CD8-positive, alpha-beta memory T cell (primary cell): ENCODE measurements around the gene DHFR. TPM values are rescaled to one million over a fixed set of nuclear protein-coding genes. Genes with fewer than 3 reads are reported as not detected.
"Not testable (repeated sequence)": the region's sequence is repeated elsewhere in the genome, so short reads cannot be mapped to it uniquely, and the experiment has no call there.

ENCODE experiments used
- CTCF ChIA-PET: fragments of 350-600 bp; sonication (Branson Sonifier 250); formaldehyde crosslinking; loops from one replicate; lab custom pipeline; 2021; ENCODE audit warnings: antibody characterized with exemption; lab: Charles Lee
- POLR2A ChIA-PET: fragments of 350-600 bp; sonication (Branson Sonifier 250); formaldehyde crosslinking; loops from one replicate; lab custom pipeline; 2021; ENCODE audit warnings: antibody characterized with exemption; lab: Charles Lee
- DNase-seq, 5 donors: peaks; one replicate each; pipeline versions ENCODE4 v3.0.0 to v3.0.0-alpha.2; 2020 to 2022; ENCODE audit warnings: mixed read lengths in 1 of 5
- H3K27ac ChIP-seq: one replicate; pipeline ENCODE4 v1.7.0; 2013; ENCODE audit warnings: low read depth, mild to moderate bottlenecking, low read length, moderate library complexity
- H3K27me3 ChIP-seq: 2 replicates; pipeline ENCODE4 v1.7.0; 2013; ENCODE audit warnings: low read length, mild to moderate bottlenecking; ENCODE audit not compliant: insufficient read depth, poor library complexity, severe bottlenecking
- H3K36me3 ChIP-seq: 2 replicates; pipeline ENCODE4 v1.7.0; 2013; ENCODE audit warnings: mild to moderate bottlenecking, low read length, moderate library complexity; ENCODE audit not compliant: insufficient read depth
- H3K4me1 ChIP-seq: 2 replicates; pipeline ENCODE4 v1.7.0; 2013; ENCODE audit warnings: mild to moderate bottlenecking, low read length, moderate library complexity; ENCODE audit not compliant: insufficient read depth
- H3K4me3 ChIP-seq: 2 replicates; pipeline ENCODE4 v1.7.0; 2013; ENCODE audit warnings: mild to moderate bottlenecking, low read length
- H3K9me3 ChIP-seq: 2 replicates; pipeline ENCODE4 v1.7.0; 2013; ENCODE audit warnings: mild to moderate bottlenecking, low read length
- H3K27ac Mint-ChIP-seq, 8 donors: one replicate each; pipeline ENCODE4 v1.8.0; 2020 to 2021; ENCODE audit warnings: mixed read lengths in 8 of 8, mild to moderate bottlenecking in 6 of 8, inconsistent platforms in 3 of 8, moderate library complexity in 3 of 8
- H3K27me3 Mint-ChIP-seq, 2 donors: one replicate each; pipeline ENCODE4 v1.8.0; 2020 to 2021; ENCODE audit warnings: mixed read lengths in 2 of 2, mild to moderate bottlenecking in 1 of 2, moderate library complexity in 1 of 2
- H3K36me3 Mint-ChIP-seq, 3 donors: one replicate each; pipeline ENCODE4 v1.8.0; 2020 to 2021; ENCODE audit warnings: mixed read lengths in 3 of 3, inconsistent platforms in 1 of 3, mild to moderate bottlenecking in 1 of 3
- H3K4me1 Mint-ChIP-seq, 3 donors: one replicate each; pipeline ENCODE4 v1.8.0; 2020 to 2021; ENCODE audit warnings: mixed read lengths in 3 of 3, inconsistent platforms in 1 of 3, mild to moderate bottlenecking in 1 of 3
- H3K4me3 Mint-ChIP-seq, 7 donors: one replicate each; pipeline ENCODE4 v1.8.0; 2020 to 2021; ENCODE audit warnings: mixed read lengths in 7 of 7, mild to moderate bottlenecking in 6 of 7, moderate library complexity in 4 of 7, inconsistent platforms in 2 of 7
- H3K9me3 Mint-ChIP-seq, 5 donors: one replicate each; pipeline ENCODE4 v1.8.0; 2020 to 2022; ENCODE audit warnings: mixed read lengths in 5 of 5, mild to moderate bottlenecking in 3 of 5, moderate library complexity in 2 of 5, inconsistent platforms in 1 of 5
- polyA plus RNA-seq: library from polyadenylated mRNA; unstranded; fragments of 300-500 nt; fragmentation: Illumina TruSeq; gene quantifications from one replicate; pipeline ENCODE4 v1.2.3, GENCODE V29; 2021
- total RNA-seq, 2 experiments: library from RNA; stranded (reverse); gene quantifications; one replicate each; pipeline ENCODE4 v1.2.3, GENCODE V29; 2021

DHFR gene
- total and polyA plus RNA-seq, 3 experiments from 2014 or later = 2.6 to 85.8 (median 82.7) TPM

DNA sequence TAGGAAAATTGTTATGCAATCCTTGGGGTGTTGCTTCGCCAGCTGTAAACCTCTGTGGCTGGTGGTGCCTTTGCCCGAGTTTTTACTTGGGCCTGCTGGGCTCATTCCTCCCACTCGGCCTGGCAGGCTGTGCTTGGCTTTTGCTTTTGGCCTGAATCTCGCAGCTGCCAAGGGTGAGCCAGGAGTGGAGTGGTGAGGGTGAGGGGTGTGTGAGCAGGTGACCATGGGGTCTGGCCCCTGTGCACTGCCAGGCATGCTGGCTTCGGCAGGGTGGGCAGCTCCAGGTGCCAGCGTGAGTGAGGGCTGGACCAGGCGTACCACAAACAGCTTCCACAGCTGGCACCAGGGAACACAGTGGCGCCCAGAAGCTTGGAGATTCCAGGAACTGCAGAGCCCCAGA is 12.6 kb upstream of the DHFR start:
- Mint-ChIP-seq H3K4me3 (no peak overlapping the region), H3K4me1 (peaks cover 10 to 35% (median 22%) of the 10 kb centered on the region in 3 donors), H3K36me3 (peaks cover 4 to 75% (median 18%) of the 10 kb centered on the region in 3 donors), H3K27ac (no peak overlapping the region), H3K9me3 (no peaks in the 10 kb centered on the region), H3K27me3 (no peaks in the 10 kb centered on the region)
- ChIA-PET POLR2A (no interaction called here), CTCF (interaction anchor here (1.2 kb wide), 1 partner anchor 293 kb away, joined by 3 read pairs; no protein-coding TSS in a partner anchor)
- Histone ChIP-seq H3K4me1 (no peaks in the 10 kb centered on the region), H3K36me3 (peaks cover 6% of the 10 kb centered on the region), H3K27ac (no peak overlapping the region), H3K9me3 (no peaks in the 10 kb centered on the region), H3K4me3 (no peak overlapping the region), H3K27me3 (no peaks in the 10 kb centered on the region)
- no peak for DNase-seq

- H3K4me1 ChIP-seq = no peaks in the 10 kb centered on the region
- H3K27ac ChIP-seq = no peak overlapping the region
- no peak overlapping the region for H3K4me3 ChIP-seq
- Mint-ChIP-seq H3K27me3 (no peaks in the 10 kb centered on the region), H3K9me3 (no peaks in the 10 kb centered on the region), H3K27ac (no peak overlapping the region), H3K36me3 (peaks cover 9 to 77% (median 24%) of the 10 kb centered on the region in 3 donors), H3K4me1 (peaks cover 13 to 28% (median 22%) of the 10 kb centered on the region in 3 donors), H3K4me3 (no peak overlapping the region)
- no peaks in the 10 kb centered on the region for H3K9me3 ChIP-seq
- peaks cover 9% of the 10 kb centered on the region for H3K36me3 ChIP-seq
- no peaks in the 10 kb centered on the region for H3K27me3 ChIP-seq
- CTCF ChIA-PET = no interaction called here
- DNase-seq = no peak
- POLR2A ChIA-PET = no interaction called here
Measured at GRCh38 chr5:80665057-80665456, 10.3 kb upstream of the DHFR start.

DNA sequence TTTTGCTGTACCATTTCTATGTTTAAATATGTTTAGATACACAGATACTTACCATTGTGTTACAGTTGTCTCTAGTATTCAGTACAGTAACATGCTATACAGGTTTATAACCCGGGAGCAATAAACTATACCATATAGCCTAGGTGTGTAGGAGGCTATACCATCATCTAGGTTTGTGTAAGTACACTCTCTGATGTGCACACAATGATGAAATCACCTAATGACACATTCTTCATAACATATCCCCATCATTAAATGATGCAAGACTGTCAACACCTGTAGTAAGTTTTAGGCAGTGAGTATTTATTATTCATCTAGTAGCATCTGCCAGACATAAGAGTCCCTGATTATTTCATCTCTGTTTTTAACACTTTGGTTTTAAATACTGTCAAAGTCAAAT is 7.3 kb upstream of the DHFR start:
- no peak overlapping the region for H3K4me3 Mint-ChIP-seq
- no peak overlapping the region for H3K4me3 ChIP-seq

GRCh38 chr5:80660661-80661060 is 5.9 kb upstream of the DHFR start:
- H3K27me3 Mint-ChIP-seq, H3K9me3 Mint-ChIP-seq, H3K27ac ChIP-seq, DNase-seq, H3K4me1 ChIP-seq, H3K9me3 ChIP-seq, H3K4me3 Mint-ChIP-seq, POLR2A ChIA-PET, H3K27me3 ChIP-seq, H3K4me3 ChIP-seq: not testable (repeated sequence)
- H3K36me3 Mint-ChIP-seq = peaks cover 27 to 76% (median 33%) of the 10 kb centered on the region in 3 donors
- CTCF ChIA-PET = interaction anchor here (1.1 kb wide), 1 partner anchor 9 kb away, joined by 3 read pairs; no protein-coding TSS in a partner anchor
- peaks cover 15 to 32% (median 28%) of the 10 kb centered on the region in 3 donors for H3K4me1 Mint-ChIP-seq
- peak overlapping the region in 1 of 8 donors; percentile 21 for H3K27ac Mint-ChIP-seq
- peaks cover 21% of the 10 kb centered on the region for H3K36me3 ChIP-seq

More for the DNA sequence above, 7.3 kb upstream of the DHFR start:
- DNase-seq = no peak
- Histone ChIP-seq H3K4me1 (no peaks in the 10 kb centered on the region), H3K9me3 (no peaks in the 10 kb centered on the region), H3K27ac (no peak overlapping the region), H3K36me3 (peaks cover 16% of the 10 kb centered on the region), H3K27me3 (no peaks in the 10 kb centered on the region)
- Mint-ChIP-seq H3K27me3 (no peaks in the 10 kb centered on the region), H3K9me3 (no peaks in the 10 kb centered on the region), H3K27ac (no peak overlapping the region), H3K4me1 (peaks cover 10 to 28% (median 17%) of the 10 kb centered on the region in 3 donors), H3K36me3 (peaks cover 23 to 81% (median 39%) of the 10 kb centered on the region in 3 donors)
- ChIA-PET CTCF (no interaction called here), POLR2A (interaction anchor here (0.6 kb wide), 1 partner anchor 561 kb away, joined by 3 read pairs; no protein-coding TSS in a partner anchor)

GRCh38 chr5:80659106-80659505 is 4.3 kb upstream of the DHFR start:
- H3K4me1 ChIP-seq = peaks cover 17% of the 10 kb centered on the region
- ChIA-PET CTCF (no interaction called here), POLR2A (no interaction called here)
- H3K9me3 ChIP-seq = no peaks in the 10 kb centered on the region
- no peak overlapping the region for H3K27ac ChIP-seq
- peaks cover 15% of the 10 kb centered on the region for H3K36me3 ChIP-seq
- H3K27me3 ChIP-seq = no peaks in the 10 kb centered on the region
- H3K4me3 ChIP-seq = no peak overlapping the region
- DNase-seq = no peak
- Mint-ChIP-seq H3K9me3 (no peaks in the 10 kb centered on the region), H3K36me3 (peaks cover 27 to 64% (median 30%) of the 10 kb centered on the region in 3 donors), H3K27ac (no peak overlapping the region), H3K4me1 (peaks cover 21 to 27% (median 27%) of the 10 kb centered on the region in 3 donors), H3K4me3 (no peak overlapping the region), H3K27me3 (no peaks in the 10 kb centered on the region)

DNA sequence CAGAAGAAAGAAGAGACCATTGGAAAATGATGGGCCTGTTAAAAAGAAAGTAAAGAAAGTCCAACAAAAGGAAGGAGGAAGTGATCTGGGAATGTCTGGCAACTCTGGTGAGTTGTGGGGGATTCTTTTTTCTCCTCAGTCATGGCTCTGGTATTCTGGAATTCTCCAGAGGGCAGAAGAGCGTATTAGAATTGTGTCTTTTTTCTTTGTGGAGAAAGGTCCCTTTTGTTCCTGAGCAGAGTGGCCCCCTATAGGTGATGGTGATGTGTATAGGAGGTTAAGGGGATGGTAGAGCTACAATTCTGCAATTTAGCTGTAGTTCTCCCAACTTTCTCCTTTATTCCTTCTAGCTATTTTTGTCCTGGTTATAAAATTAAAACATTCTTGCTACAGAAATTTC is 1.6 kb upstream of the DHFR start:
- peak overlapping the region in 4 of 7 donors; percentile 23 to 87 (median 74) for H3K4me3 Mint-ChIP-seq
- no peaks in the 10 kb centered on the region for H3K9me3 Mint-ChIP-seq
- H3K4me1 ChIP-seq = peaks cover 31% of the 10 kb centered on the region
- H3K27me3 Mint-ChIP-seq = no peaks in the 10 kb centered on the region
- peaks cover 29 to 37% (median 35%) of the 10 kb centered on the region in 3 donors for H3K4me1 Mint-ChIP-seq
- H3K36me3 Mint-ChIP-seq = peaks cover 22 to 49% (median 28%) of the 10 kb centered on the region in 3 donors
- no peak overlapping the region for H3K4me3 ChIP-seq
- ChIA-PET POLR2A (no interaction called here), CTCF (interaction anchor here (1.1 to 1.8 kb wide), 2 partner anchors 16 to 643 kb away, joined by 4 read pairs; no protein-coding TSS in a partner anchor)
- H3K27me3 ChIP-seq = no peaks in the 10 kb centered on the region
- no peak overlapping the region for H3K27ac ChIP-seq
- H3K27ac Mint-ChIP-seq = peak overlapping the region in 7 of 8 donors; percentile 75 to 99 (median 90)
- H3K9me3 ChIP-seq = no peaks in the 10 kb centered on the region
- H3K36me3 ChIP-seq = peaks cover 11% of the 10 kb centered on the region
- DNase-seq = no peak

DNA sequence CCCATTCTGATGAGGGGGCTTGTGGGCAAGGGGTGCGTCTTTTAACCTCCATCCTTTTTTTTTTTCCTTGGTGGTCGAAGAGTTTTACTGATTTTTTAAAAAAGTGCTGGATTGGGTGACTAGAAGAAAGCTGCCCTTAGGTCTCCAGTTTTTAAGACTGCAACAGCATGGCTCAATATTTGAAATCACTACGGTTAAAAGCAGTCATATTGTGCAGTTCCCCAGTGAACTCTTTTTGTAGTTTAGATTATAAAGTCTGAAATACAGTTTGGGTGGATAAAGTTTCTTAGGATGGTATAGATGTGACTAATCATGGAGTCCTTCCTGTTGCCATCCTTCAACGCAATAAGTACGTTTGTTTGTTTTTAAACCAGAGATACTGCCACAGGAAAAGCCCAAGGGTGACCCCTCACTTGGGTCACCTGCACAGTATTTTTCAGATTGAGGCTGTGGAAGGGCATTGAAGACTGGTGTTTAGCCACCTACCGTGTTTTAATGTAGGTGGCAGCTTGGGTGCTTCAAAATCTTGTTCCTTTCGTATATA is 520 bp upstream of the DHFR start:
- peaks cover 18 to 40% (median 22%) of the 10 kb centered on the region in 3 donors for H3K36me3 Mint-ChIP-seq
- H3K4me3 Mint-ChIP-seq = peak overlapping the region; percentile 83 to 96 (median 91)
- peaks cover 25 to 33% (median 30%) of the 10 kb centered on the region in 3 donors for H3K4me1 Mint-ChIP-seq
- ChIA-PET POLR2A (interaction anchor here (0.7 to 1.0 kb wide), 4 partner anchors 248 to 1619 kb away, joined by 3 to 5 read pairs (median 3); partner anchors contain the start of gene RASGRF2), CTCF (interaction anchor here (1.1 to 1.8 kb wide), 2 partner anchors 17 to 644 kb away, joined by 4 read pairs; no protein-coding TSS in a partner anchor)
- Histone ChIP-seq H3K27me3 (no peaks in the 10 kb centered on the region), H3K36me3 (peaks cover 11% of the 10 kb centered on the region), H3K9me3 (no peaks in the 10 kb centered on the region), H3K4me3 (peak overlapping the region; percentile 44), H3K4me1 (peaks cover 31% of the 10 kb centered on the region), H3K27ac (peak overlapping the region; percentile 89)
- peak overlapping the region; percentile 89 to 99 (median 96) for H3K27ac Mint-ChIP-seq
- DNase-seq = no peak
- H3K27me3 Mint-ChIP-seq = no peaks in the 10 kb centered on the region
- H3K9me3 Mint-ChIP-seq = no peaks in the 10 kb centered on the region

DNA sequence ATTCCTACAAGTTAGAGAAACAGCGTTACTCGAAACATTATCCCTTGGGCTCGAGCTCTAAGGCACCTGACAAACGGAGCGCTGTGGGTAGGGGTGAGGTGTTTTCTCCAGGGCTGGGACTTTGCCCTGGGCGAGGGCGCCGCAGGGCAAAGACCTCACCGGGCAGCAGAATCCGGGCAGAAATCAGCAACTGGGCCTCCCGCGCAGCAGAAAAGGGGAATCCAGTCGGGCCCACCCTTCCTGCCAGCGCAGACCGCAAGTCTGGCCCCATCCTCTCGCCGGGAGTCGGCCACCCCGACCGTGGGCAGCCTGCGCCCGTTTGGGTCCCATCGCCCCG is 761 bp downstream of the DHFR start:
- ChIA-PET POLR2A (interaction anchor here (0.8 kb wide), 1 partner anchor 246 kb away, joined by 3 read pairs; the partner anchor contains the start of gene ZFYVE16), CTCF (no interaction called here)
- H3K4me3 ChIP-seq = peak overlapping the region; percentile 74
- peaks cover 31% of the 10 kb centered on the region for H3K4me1 ChIP-seq
- H3K27me3 ChIP-seq = no peaks in the 10 kb centered on the region
- peak overlapping the region; percentile 68 for H3K27ac ChIP-seq
- Mint-ChIP-seq H3K36me3 (peaks cover 10 to 27% (median 11%) of the 10 kb centered on the region in 3 donors), H3K4me1 (peaks cover 25 to 33% (median 30%) of the 10 kb centered on the region in 3 donors), H3K9me3 (no peaks in the 10 kb centered on the region), H3K4me3 (peak overlapping the region; percentile 83 to 96 (median 91)), H3K27ac (peak overlapping the region in 5 of 8 donors; percentile 13 to 90 (median 50)), H3K27me3 (no peaks in the 10 kb centered on the region)
- peak in 1 of 5 donors; percentile 3 for DNase-seq
- H3K9me3 ChIP-seq = no peaks in the 10 kb centered on the region
- H3K36me3 ChIP-seq = peaks cover 5% of the 10 kb centered on the region
